Measurements from ENCODE around the gene ALG10.
"Not testable (repeated sequence)": the region's sequence is repeated elsewhere in the genome, so short reads cannot be mapped to it uniquely, and the experiment has no call there.

GRCh38 chr12:34038357-34038756 is 16.1 kb downstream of the ALG10 start:
- TF ChIP-seq CTCF (conservative IDR thresholded peaks at IDR 0.05; ENCODE audit: low read length), result peak; percentile 59
- TF ChIP-seq EZH2phosphoT487 (IDR thresholded peaks at IDR 0.05; ENCODE audit: borderline replicate concordance), result not testable (repeated sequence)

Data from Loucy (cell line).